ENCODE data around the gene MST1R.

GRCh38 chr3:49869525-49870126 is 34.0 kb downstream of the MST1R start, which contains the start of gene CAMKV:
- TF ChIP-seq, protein P1, sequence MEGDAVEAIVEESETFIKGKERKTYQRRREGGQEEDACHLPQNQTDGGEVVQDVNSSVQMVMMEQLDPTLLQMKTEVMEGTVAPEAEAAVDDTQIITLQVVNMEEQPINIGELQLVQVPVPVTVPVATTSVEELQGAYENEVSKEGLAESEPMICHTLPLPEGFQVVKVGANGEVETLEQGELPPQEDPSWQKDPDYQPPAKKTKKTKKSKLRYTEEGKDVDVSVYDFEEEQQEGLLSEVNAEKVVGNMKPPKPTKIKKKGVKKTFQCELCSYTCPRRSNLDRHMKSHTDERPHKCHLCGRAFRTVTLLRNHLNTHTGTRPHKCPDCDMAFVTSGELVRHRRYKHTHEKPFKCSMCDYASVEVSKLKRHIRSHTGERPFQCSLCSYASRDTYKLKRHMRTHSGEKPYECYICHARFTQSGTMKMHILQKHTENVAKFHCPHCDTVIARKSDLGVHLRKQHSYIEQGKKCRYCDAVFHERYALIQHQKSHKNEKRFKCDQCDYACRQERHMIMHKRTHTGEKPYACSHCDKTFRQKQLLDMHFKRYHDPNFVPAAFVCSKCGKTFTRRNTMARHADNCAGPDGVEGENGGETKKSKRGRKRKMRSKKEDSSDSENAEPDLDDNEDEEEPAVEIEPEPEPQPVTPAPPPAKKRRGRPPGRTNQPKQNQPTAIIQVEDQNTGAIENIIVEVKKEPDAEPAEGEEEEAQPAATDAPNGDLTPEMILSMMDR (IDR thresholded peaks at IDR 0.05; ENCODE audit: low read length), result no peak
- no peak for TF ChIP-seq EZH2 (IDR thresholded peaks at IDR 0.05; ENCODE audit: borderline replicate concordance, low read length)
